ENCODE data around the gene POTEH.
"Not testable (repeated sequence)": the region's sequence is repeated elsewhere in the genome, so short reads cannot be mapped to it uniquely, and the experiment has no call there.

Gene POTEH

GRCh38 chr22:15738157-15738908, 48.5 kb downstream of the POTEH start:
- not testable (repeated sequence) for DNase-seq (ENCODE audit: low read depth)

- not testable (repeated sequence) for DNase-seq (ENCODE audit: low read depth)
Measured at GRCh38 chr22:15738909-15739391, 49.1 kb downstream of the POTEH start.

DNA sequence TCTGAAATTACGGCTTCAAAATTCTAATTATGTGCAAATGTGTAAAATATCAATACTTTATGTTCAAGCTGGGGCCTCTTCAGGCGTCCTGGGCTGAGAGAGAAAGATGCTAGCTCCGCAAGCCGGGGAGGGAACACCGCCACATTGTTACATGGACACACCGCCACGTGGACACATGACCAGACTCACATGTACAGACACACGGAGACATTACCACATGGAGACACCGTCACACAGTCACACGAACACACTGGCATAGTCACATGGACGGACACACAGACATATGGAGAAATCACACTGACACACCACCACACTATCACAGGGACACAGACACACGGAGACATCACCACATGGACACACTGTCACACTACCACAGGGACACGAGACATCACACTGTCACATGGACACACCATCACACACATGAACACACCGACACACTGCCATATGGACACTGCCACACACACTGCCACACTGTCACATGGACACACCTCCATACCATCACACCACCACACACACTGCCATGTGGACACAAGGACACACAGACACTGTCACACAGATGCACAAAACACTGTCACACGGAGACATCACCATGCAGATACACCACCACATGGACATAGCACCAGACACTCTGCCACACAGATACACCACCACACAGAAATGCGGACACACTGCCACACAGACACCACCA, 58.0 kb downstream of the POTEH start:
- not testable (repeated sequence) for DNase-seq (ENCODE audit: low read depth)

- not testable (repeated sequence) for DNase-seq (ENCODE audit: low read depth)
Measured at GRCh38 chr22:15749181-15749970, 59.5 kb downstream of the POTEH start.

GRCh38 chr22:15759443-15760097, 69.7 kb downstream of the POTEH start:
- not testable (repeated sequence) for DNase-seq (ENCODE audit: low read depth)

DNA sequence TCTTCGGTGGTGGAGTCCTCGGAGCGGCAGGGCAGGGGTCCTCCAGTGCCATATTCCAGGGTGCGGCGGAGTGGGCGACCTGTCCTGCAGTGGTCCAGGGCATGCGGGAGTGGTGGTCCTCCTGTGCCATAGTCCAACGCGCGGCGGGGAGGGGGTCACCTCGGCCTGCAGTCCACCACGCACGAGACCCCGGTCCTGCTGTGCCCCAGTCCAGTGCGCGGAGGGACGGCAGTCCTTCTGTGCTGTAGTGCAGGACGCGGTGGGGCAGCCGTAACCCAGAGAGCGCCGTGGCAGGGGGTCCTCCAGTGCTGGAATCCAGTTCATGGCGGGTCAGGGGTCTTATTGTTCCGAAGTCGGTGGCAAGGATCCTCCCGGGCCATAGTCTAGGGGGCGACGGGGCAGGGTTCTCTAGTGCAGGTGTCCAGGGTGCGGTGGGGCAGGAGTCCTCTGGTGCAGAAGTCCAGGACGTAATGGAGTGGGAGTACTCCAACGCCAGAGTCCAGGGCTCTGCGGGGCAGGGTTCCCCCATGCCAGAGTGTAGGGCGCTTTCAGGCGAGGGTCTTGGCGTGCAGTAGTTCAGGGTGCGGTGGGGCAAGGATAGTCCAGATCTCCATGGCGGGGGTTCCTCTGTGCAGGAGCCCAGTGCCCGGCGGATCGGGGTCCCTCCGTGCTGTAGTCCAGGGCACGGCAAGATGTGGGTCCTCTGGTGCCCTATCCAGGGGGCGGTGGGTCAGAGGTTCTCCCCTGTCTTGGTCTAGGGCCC, 70.7 kb downstream of the POTEH start:
- DNase-seq (ENCODE audit: low read depth) = not testable (repeated sequence)

GRCh38 chr22:15761151-15761777, 71.4 kb downstream of the POTEH start:
- not testable (repeated sequence) for DNase-seq (ENCODE audit: low read depth)

GRCh38 chr22:15763559-15763958, 73.7 kb downstream of the POTEH start:
- not testable (repeated sequence) for DNase-seq (ENCODE audit: low read depth)
